GM18508 (cell line): Measurements from ENCODE around the gene MIEN1.
"Not testable (repeated sequence)": the region's sequence is repeated elsewhere in the genome, so short reads cannot be mapped to it uniquely, and the experiment has no call there.

Experiments used
- ATAC-seq: cut with Tn5 transposase; IDR thresholded peaks from one replicate; pipeline ENCODE4 v1.9.1; 2021; ENCODE audit warnings: moderate number of reproducible peaks; ENCODE audit not compliant: insufficient read depth, unreplicated experiment

MIEN1 gene

DNA sequence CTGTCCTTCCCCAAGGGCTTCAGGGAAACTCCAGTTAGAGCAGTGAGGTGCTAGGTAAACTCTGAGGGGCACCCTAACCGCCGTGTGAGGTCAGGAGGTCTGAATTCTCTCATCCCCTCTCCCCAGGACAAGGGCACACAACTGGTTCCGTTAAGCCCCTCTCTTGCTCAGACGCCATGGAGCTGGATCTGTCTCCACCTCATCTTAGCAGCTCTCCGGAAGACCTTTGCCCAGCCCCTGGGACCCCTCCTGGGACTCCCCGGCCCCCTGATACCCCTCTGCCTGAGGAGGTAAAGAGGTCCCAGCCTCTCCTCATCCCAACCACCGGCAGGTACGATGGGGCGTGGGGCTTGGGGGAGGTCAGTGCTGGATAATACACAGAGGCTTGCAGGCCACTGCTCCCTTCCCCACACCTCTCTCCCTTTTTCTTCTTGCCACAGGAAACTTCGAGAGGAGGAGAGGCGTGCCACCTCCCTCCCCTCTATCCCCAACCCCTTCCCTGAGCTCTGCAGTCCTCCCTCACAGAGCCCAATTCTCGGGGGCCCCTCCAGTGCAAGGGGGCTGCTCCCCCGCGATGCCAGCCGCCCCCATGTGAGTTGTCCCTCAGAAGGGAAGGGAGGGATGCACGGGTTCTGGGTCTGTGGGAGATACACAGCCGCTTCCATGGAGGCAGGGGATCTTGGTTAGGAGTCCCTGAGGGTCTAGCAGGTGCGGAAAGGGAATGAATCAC, 12.0 kb upstream of the MIEN1 start:
- no peak for ATAC-seq

DNA sequence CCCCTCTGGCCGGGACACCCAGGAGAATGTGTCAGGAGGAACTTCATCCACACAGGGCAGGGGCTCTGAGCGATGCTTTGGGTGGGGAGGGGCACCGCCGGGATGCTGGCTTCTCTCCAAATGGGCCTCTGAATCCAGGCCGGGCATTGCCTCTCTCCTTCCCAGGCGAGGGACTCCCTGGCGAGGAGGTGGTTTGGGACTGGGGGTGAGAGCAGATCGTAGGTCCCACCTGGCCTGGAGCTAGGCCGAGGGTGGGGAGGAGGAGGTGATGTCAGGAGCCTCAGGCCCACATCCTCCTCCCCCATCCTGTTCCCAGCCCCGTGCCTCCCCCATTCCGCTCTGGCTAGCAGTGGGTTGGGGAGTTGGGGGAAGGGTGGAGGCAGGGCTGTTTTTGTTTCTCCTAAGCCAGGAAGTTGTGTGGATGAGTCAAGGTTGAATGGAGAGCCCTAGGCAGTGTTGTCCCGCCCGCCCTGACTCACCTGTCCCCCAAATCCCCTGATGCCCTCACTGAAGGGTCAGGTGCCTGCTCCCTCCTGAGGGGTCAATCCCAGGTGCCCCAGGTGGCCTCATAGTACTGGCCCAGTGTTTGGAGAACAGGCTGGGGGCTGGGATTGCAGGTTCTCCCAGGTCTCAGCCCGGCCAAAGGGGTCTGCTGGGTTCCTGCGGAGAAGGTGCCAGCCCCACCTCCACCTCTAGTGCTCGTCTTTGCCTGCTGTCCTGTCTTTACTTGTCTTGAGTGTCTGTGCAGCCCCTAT, 10.2 kb upstream of the MIEN1 start:
- ATAC-seq, result no peak

DNA sequence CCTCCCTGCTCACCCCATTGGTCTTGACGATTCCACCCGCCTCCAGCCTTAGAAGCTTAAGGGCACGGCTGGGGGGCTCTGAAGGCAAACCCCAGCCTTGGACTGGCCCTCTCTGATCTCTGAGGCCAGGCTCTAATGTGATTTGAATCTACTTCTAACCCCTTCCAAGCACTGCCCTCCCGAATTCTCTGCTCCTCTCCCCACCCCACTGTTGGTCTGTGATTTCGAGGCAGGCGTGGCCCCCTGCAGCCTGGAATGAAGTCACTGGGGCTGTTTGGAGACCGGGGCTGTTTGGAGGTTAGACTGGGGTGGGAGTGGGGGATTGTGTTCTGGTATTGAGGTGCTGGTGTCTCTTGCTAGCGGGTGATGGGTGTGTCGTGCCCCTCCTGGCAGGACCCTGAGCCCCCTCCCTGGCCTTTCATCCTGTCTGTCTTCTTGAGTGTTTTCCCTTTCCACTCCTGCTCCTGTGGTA, 9.6 kb upstream of the MIEN1 start:
- ATAC-seq, result no peak

DNA sequence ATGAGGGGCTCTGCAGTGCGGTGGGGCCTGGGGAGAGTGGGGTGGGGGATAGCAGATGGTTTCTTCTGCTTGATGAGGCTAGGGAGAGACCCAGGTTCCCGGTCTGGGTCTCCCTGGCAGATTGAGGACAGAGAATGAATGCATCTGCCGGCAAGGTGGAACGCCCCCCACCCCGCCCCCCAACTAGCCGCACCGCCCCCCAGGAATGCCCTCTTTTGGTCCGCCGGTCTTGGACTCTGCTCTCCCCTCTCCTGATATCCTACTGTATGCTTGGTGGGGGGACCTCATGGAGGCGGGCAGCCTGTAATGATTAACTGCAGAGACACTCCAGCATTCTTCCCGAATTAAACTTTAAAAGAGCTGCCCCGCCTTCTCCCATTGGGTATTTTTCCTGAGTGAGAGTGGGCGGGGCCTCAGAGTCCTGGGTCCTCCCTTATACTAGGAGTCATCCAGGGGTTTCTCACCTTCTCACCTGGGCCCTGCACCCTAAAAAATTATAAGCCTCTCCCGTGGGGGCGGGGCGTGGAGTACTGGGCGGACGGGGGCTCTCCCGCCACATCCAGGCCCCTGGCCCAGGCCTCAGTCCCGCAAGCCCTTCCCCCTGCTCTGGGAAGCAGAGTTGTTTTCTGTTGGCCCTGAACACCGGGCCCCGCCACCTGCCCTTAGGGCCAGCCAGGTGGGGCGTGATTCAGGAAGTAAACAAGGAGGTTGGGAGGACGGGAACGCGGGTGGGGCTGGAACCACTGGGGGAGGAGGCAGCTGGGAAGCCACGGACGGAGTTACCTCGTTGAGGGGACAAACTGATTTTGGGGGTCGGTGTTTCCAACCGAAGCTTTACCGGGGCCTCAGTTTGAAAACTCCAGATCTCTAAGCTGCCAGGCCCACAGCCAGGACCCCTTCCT, 8.9 kb upstream of the MIEN1 start:
- ATAC-seq, result no peak

DNA sequence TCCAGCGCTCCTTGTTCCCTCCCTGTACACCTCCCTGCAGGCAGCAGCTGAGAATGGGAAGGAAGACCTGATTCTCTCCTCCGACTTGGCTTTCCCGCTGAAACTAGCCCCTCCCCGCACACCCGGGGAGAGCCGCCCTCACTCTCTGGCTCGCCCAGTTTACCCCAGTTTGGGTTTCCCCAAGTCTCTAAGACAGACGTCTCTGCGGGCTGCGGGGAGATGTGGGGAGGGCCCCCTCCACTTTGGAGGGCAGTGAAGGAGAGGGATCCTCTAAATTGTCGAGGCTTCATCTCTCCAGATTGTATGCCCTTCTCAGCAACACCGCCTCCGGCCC, 8.2 kb upstream of the MIEN1 start:
- no peak for ATAC-seq

DNA sequence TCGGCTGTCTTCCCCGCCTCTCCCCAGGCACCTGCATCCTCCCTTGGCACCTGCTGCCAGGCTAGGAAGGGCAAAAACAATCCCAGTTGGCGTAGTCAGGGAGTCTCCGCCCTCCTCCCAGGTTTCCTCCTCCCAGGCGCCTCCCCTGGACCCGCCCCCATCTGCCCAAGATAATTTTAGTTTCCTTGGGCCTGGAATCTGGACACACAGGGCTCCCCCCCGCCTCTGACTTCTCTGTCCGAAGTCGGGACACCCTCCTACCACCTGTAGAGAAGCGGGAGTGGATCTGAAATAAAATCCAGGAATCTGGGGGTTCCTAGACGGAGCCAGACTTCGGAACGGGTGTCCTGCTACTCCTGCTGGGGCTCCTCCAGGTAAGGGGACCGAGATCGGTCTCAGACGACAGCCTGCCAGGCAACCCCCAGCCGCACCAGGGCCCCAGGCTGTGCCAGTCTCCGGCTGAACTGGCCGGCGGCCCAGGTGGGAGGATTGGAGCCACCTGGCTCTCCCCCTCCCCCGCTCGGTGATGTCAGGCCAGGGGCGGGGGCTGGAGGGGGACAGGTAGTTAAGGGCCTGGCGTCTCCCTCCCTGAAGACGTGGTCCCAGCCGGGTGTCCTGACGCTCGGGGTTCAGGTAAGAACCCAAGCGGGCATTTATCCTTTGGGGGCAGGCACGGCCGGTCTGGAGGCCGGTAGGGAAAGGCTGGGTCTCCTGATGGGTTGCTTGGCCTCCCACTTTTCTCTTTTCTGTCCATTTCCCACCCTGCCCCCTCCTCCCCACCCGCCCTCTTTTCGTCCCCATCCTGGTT, 7.6 kb upstream of the MIEN1 start, which contains the start of gene GRB7:
Gene GRB7, plus strand, starts transcription at position 179 of the 808 bp plus-strand sequence. CDS start 4,364 bp downstream, outside the sequence.
- ATAC-seq, result no peak

DNA sequence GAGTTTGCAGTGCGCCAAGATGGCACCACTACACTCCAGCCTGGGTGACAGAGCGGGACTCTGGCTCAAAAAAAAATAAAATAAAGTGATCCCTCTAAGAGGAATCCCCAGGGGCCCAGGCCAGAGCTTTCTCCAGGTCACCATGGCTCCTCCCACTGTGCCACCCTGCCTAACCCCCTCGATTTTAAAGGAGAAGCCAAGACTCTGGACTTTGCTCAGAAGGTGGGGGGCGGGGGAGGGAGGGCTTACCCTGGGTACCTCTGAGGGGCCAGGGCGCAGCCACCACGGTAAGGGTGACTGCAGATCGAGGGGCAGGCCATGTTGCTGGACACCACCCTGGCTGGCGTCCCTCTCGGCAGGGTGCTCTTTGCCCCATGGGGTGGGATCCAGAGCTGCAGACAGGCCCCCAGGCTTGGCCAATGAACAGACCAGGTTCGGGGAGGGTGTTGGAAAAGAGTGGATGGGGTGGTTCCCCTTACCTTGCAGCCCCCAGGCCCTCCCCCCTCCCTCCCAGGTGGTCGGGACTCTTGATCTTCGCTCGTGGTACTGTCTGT, 7.0 kb upstream of the MIEN1 start:
- ATAC-seq, result no peak

DNA sequence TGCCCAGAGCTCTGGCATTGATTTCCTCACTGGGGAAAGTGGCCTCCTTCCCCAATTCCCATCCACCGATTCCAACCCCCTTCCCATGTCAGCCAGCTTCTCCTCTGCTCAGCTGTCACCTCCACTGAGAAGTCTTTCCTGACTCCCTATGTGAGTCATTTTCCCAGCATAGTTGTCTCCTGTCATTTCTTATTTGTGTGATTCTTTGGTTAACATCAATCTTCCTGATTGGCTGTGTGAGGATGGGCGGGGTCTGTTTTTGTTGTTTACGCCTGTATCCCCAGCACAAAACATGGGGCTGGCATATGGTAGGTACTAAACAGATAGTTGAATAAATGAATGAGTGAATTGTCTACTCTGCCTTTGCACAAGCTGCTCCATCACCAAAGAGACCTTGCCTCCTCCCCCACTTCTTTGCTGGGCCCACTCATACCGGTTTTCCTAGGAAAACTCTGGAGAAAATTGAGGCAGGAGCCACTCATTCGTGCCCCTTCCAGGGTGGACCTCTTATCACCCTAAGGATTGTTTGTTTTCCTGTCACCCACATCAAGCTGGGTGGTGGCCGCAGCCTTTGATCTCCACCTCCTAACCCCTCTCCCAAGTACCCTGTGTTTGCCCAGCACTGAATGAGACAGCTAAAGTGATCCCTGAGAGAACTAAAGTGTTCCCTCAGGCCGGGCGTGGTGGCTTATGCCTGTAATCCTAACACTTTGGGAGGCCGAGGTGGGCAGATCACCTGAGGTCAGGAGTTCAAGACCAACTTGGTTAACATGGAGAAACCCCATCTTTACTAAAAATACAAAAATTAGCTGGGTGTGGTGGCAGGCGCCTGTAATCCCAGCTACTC, 6.2 kb upstream of the MIEN1 start:
- ATAC-seq, result no peak

DNA sequence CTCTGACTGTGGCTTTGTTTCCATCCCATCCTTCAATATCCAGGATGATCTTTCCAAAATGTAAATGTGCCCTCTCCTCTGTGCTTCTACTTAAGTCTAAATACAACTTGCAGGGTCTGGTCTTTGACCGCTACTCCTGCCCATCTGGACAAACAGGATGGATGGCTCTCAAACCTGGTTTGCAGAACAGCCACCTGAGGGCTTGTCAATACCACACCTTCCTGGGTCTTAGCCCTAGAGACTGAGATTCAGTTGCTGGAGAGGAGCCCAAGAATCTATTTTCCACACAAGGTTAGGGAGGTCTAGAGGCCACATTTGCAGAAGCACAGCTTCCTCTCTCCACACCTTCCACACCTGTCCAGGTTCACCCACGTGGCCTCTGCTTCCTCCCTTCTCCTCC, 5.5 kb upstream of the MIEN1 start:
- no peak for ATAC-seq

DNA sequence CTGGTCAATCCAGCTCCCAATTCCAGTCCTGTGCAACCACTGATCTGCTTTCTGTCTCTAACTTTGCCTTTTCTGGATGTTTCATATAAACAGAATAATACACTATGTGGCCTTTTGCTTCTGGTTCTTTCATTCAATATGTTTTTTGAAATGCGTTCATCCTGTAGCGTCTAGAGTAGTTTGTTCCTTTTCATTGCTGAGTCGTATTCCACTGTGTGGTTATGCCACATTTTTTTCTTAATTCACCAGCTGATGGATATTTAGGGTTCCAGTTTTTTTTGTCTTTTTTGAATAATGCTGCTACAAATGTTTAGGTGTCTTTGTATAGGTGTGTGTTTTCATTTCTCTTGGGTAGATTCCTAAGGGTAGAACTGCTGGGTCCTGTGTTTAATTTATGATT, 2.3 kb upstream of the MIEN1 start:
- no peak for ATAC-seq

DNA sequence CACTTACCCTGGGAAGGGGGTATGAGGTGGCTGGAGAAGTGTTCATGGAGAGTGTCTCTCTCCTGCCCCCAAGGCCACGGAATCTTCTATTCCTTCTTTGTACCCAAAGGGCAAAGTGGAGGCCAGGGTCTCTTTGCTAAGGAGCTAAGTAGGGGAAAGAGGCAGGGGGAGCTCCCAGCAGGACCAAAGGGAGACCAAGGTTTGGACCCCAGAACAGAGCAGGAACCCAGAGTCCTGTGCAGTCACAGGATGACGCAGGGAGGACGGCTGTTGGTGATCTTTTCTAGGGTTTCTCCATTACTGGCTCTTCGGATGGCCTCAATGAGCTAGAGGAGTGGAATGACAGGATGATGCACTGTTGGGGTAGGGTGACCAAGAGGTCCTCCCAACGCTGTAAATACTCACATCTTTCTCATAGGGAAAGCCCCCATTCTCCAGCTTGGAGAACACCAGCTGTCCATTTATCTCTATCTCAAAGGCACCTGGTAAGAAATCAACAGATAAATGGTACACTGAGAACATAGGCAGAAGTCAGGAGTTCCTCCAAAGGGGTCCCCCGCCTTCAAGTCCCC, 966 bp downstream of the MIEN1 start:
- ATAC-seq, result no peak

DNA sequence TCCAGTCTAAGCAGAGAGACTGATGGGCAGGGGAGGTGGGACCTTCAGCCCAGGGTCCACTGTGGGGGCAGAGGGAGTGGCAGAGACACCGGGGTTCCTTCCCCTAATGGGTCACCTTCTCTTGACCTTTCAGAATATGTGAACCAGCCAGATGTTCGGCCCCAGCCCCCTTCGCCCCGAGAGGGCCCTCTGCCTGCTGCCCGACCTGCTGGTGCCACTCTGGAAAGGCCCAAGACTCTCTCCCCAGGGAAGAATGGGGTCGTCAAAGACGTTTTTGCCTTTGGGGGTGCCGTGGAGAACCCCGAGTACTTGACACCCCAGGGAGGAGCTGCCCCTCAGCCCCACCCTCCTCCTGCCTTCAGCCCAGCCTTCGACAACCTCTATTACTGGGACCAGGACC, 2.8 kb downstream of the MIEN1 start:
- ATAC-seq, result no peak

DNA sequence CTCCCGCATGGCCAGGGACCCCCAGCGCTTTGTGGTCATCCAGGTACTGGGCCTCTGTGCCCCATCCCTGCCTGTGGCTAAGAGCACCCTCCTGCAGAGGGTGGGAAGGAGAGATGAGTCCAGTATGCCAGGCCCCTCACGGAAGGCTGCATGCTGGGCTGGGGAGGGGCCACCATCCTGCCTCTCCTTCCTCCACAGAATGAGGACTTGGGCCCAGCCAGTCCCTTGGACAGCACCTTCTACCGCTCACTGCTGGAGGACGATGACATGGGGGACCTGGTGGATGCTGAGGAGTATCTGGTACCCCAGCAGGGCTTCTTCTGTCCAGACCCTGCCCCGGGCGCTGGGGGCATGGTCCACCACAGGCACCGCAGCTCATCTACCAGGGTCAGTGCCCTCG, 3.7 kb downstream of the MIEN1 start:
- ATAC-seq, result no peak

DNA sequence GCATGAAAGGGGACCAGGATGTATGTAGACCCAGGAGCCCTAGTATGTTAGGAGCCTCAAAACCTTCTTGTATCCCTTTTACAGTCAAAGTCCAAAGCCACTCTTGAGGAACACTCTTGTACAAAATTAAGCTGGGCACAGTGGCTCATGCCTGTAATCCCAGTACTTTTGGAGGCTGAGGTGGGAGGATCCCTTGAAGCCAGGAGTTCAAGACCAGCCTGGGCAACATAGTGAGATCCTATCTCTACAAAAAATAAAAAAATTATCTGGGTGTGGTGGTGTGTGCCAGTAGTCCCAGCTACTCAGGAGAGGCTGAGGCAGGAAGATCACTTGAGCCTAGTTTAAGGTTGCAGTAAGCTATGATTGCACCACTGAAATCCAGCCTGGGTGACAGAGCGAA, 4.4 kb downstream of the MIEN1 start:
- ATAC-seq, result not testable (repeated sequence)

DNA sequence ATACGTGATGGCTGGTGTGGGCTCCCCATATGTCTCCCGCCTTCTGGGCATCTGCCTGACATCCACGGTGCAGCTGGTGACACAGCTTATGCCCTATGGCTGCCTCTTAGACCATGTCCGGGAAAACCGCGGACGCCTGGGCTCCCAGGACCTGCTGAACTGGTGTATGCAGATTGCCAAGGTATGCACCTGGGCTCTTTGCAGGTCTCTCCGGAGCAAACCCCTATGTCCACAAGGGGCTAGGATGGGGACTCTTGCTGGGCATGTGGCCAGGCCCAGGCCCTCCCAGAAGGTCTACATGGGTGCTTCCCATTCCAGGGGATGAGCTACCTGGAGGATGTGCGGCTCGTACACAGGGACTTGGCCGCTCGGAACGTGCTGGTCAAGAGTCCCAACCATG, 5.6 kb downstream of the MIEN1 start:
- ATAC-seq, result no peak

DNA sequence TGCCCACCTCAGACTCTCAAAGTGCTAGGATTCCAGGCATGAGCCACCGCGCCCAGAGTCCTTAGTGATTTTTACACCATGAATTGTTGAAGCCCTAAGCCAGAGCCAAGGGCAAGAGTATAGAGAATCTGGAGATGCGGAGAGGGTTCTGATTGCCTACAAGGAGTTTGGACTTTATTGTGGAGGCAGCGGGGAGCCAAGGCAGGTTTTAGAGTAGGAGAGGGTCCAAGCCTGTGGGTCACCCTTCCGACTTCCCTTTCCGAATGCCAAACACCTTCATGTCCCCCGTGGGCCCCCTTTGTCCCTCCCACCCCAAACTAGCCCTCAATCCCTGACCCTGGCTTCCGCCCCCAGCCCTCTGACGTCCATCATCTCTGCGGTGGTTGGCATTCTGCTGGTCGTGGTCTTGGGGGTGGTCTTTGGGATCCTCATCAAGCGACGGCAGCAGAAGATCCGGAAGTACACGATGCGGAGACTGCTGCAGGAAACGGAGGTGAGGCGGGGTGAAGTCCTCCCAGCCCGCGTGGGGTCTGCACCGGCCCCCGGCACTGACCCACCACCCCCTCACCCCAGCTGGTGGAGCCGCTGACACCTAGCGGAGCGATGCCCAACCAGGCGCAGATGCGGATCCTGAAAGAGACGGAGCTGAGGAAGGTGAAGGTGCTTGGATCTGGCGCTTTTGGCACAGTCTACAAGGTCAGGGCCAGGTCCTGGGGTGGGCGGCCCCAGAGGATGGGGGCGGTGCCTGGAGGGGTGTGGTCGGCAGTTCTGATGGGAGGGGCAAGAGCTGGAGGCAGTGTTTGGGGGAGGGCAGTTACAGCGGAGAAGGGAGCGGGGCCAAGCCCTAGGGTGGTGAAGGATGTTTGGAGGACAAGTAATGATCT, 7.1 kb downstream of the MIEN1 start:
- ATAC-seq, result no peak

DNA sequence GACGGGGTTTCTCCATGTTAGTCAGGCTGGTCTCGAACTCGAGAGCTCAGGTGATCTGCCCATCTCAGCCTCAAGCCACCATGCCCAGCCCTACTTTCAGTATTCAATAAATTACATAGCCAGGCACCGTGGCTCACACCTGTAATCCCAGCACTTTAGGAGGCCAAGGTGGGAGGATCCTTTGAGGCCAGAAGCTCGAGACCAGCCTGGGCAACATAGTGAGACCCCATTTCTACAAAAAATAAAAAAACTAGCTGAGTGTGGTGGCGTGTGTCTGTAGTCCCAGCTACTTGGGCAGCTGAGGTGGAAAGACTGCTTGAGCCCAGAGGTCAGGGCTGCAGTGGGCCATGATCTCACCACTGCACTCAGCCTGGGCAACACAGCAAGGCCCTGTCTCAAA, 8.2 kb downstream of the MIEN1 start:
- no peak for ATAC-seq
